ENCODE measurements around the gene ENOX2. TPM values are rescaled to one million over a fixed set of nuclear protein-coding genes. Genes with fewer than 3 reads are reported as not detected.

ENOX2 gene
- total and polyA plus RNA-seq, 7 donors: 4.7 to 13.4 (median 10.5) TPM

- TF ChIP-seq CTCF (IDR thresholded peaks at IDR 0.05): no peak
- Histone ChIP-seq H3K4me1 (no peaks in the 10 kb centered on the region), H3K4me3 (no peak overlapping the region), H3K36me3 (ENCODE audit: insufficient read depth in 1 of 2, low read depth in 1 of 2) (no peaks in the 10 kb centered on the region), H3K27ac (no peak overlapping the region), H3K9me3 (no peaks in the 10 kb centered on the region), H3K27me3 (ENCODE audit: insufficient read depth in 3 of 3, low read length in 2 of 3) (no peaks in the 10 kb centered on the region)
- DNase-seq (no peak), ATAC-seq (no peak)
- 81 to 92% (median 85%) methylated on average over 2 of the region's 2 CpGs for WGBS, 3 donors
- intact Hi-C loops (cut with DNase I): no loop called here
These were observed 56.3 kb downstream of the ENOX2 start for GRCh38 chrX:130846746-130847145.

- Histone ChIP-seq H3K9me3 (no peaks in the 10 kb centered on the region), H3K4me3 (no peak overlapping the region), H3K36me3 (ENCODE audit: insufficient read depth in 1 of 2, low read depth in 1 of 2) (no peaks in the 10 kb centered on the region), H3K4me1 (no peaks in the 10 kb centered on the region), H3K27ac (no peak overlapping the region), H3K27me3 (ENCODE audit: insufficient read depth in 3 of 3, low read length in 2 of 3) (no peaks in the 10 kb centered on the region)
- DNase-seq (no peak), ATAC-seq (no peak)
- intact Hi-C loops (cut with DNase I): no loop called here
- TF ChIP-seq CTCF (IDR thresholded peaks at IDR 0.05): no peak
- WGBS, 3 donors: 68 to 81% (median 69%) methylated on average over 3 of the region's 3 CpGs
These were observed 61.2 kb downstream of the ENOX2 start for GRCh38 chrX:130841776-130842175.

- Histone ChIP-seq H3K9me3 (no peaks in the 10 kb centered on the region), H3K4me1 (no peaks in the 10 kb centered on the region), H3K27me3 (ENCODE audit: insufficient read depth in 3 of 3, low read length in 2 of 3) (no peaks in the 10 kb centered on the region), H3K27ac (no peak overlapping the region), H3K4me3 (no peak overlapping the region), H3K36me3 (ENCODE audit: insufficient read depth in 1 of 2, low read depth in 1 of 2) (no peaks in the 10 kb centered on the region)
- intact Hi-C loops (cut with DNase I): no loop called here
- DNase-seq (no peak), ATAC-seq (no peak)
- no peak for TF ChIP-seq CTCF (IDR thresholded peaks at IDR 0.05)
- WGBS, 3 donors: 52 to 95% (median 93%) methylated on average over 2 of the region's 2 CpGs
These were observed 62.7 kb downstream of the ENOX2 start for GRCh38 chrX:130840345-130840744.

GRCh38 chrX:130836447-130836846 lies 66.6 kb downstream of the ENOX2 start:
- 16 to 38% (median 24%) methylated on average over 2 of the region's 2 CpGs for WGBS, 3 donors
- intact Hi-C loops (cut with DNase I): no loop called here
- no peak for ATAC-seq

More at GRCh38 chrX:130836447-130836846, 66.6 kb downstream of the ENOX2 start:
- TF ChIP-seq CTCF (IDR thresholded peaks at IDR 0.05): no peak
- H3K4me3 ChIP-seq: no peak overlapping the region
- H3K4me1 ChIP-seq: no peaks in the 10 kb centered on the region
- no peak overlapping the region for H3K27ac ChIP-seq
- no peaks in the 10 kb centered on the region for H3K9me3 ChIP-seq
- H3K27me3 ChIP-seq (ENCODE audit: insufficient read depth in 3 of 3, low read length in 2 of 3): no peaks in the 10 kb centered on the region
- H3K36me3 ChIP-seq (ENCODE audit: insufficient read depth in 1 of 2, low read depth in 1 of 2): no peaks in the 10 kb centered on the region
- no peak for DNase-seq

All from psoas muscle (tissue), 8 donors.